ENCODE data around the gene CEBPA.

DNA sequence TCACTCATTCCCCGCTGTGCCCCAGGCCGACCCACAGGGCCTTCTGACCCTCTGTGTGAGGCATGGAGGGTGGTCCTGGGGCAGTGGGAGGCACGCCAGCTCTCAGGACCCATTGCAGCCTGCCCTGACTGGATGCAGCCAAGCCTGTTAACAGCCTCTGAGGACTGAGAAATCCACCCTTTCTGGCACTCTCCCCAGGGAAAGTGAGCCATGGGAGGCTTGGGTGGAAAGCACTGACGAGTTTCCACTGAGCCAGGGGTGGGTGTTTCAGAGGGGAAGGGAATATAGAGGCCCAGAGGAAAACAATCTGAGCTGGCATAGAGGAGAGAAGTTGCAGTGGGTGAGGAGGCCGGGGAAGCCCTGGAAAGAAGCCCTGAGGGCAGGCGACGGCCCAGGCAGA, 46.1 kb downstream of the CEBPA start:
- no peak for TF ChIP-seq POLR2AphosphoS5 (IDR thresholded peaks at IDR 0.05; ENCODE audit: borderline replicate concordance, low read depth, low read length)
- no peak for TF ChIP-seq EZH2 (IDR thresholded peaks at IDR 0.05)

Measured in SK-N-MC (cell line).